Esophagus (tissue), 2 donors: ENCODE data around the gene SORCS2. TPM values are rescaled to one million over a fixed set of nuclear protein-coding genes. Genes with fewer than 3 reads are reported as not detected.
A peak's percentile ranks its signal among the peaks of the same experiment; 100 is the strongest.

Source experiments
- H3K27ac ChIP-seq, 2 donors: one replicate each; pipeline ENCODE4 v1.5.1; 2013; ENCODE audit warnings: low read depth in 2 of 2, mild to moderate bottlenecking in 2 of 2, inconsistent platforms in 1 of 2, low read length in 1 of 2, moderate library complexity in 1 of 2
- H3K27me3 ChIP-seq, 2 donors: one replicate each; pipeline ENCODE4 v1.6.1; 2013; ENCODE audit warnings: low read length in 2 of 2, control low read depth in 1 of 2, mild to moderate bottlenecking in 1 of 2; ENCODE audit not compliant: insufficient read depth in 2 of 2, control insufficient read depth in 1 of 2
- H3K36me3 ChIP-seq, 2 donors: one replicate each; pipeline ENCODE4 v1.6.1; 2013; ENCODE audit warnings: low read length in 1 of 2; ENCODE audit not compliant: control insufficient read depth in 2 of 2, insufficient read depth in 2 of 2
- H3K4me1 ChIP-seq, 2 donors: one replicate each; pipeline ENCODE4 v1.6.1; 2013; ENCODE audit warnings: low read length in 1 of 2; ENCODE audit not compliant: control insufficient read depth in 2 of 2, insufficient read depth in 2 of 2
- H3K4me3 ChIP-seq, 2 donors: one replicate each; pipeline ENCODE4 v1.5.1; 2013; ENCODE audit warnings: low read length in 2 of 2, mild to moderate bottlenecking in 2 of 2, low read depth in 1 of 2, moderate library complexity in 1 of 2
- H3K9me3 ChIP-seq, 2 donors: one replicate each; pipeline ENCODE4 v1.6.1; 2013; ENCODE audit warnings: mild to moderate bottlenecking in 2 of 2, low read depth in 1 of 2, low read length in 1 of 2, moderate library complexity in 1 of 2; ENCODE audit not compliant: control insufficient read depth in 2 of 2, insufficient read depth in 1 of 2
- WGBS, 2 donors: extraction: QIAGEN DNeasy Blood & Tissue Kit; methylation state at CpG; one replicate each; pipeline ENCODE4 v1.1.7; 2013; 5-methylcytosine and 5-hydroxymethylcytosine counted together
- polyA plus RNA-seq, 2 donors: library from polyadenylated mRNA; stranded (reverse); fragments of 200-250 nt; gene quantifications; one replicate each; pipeline ENCODE4 v1.2.3, GENCODE V29; 2013
- donor health status: healthy with polysubstance abuse.
- donor health status: Bipolar disorder and iron deficiency.

SORCS2 gene
- polyA plus RNA-seq, 2 donors, result 1.1 to 1.2 TPM

- no peak overlapping the region for H3K27ac ChIP-seq
- 72 to 82% methylated on average over 3 of the region's 3 CpGs for WGBS, 2 donors
- H3K4me3 ChIP-seq, result no peak overlapping the region
- H3K36me3 ChIP-seq, result no peaks in the 10 kb centered on the region
- H3K9me3 ChIP-seq, result no peaks in the 10 kb centered on the region
- no peaks in the 10 kb centered on the region for H3K27me3 ChIP-seq
- peaks cover 0 to 2% of the 10 kb centered on the region in 2 donors for H3K4me1 ChIP-seq
These were observed 163.5 kb downstream of the SORCS2 start for GRCh38 chr4:7355795-7356194.

GRCh38 chr4:7356667-7357310, 164.5 kb downstream of the SORCS2 start:
- H3K27me3 ChIP-seq, result no peaks in the 10 kb centered on the region
- H3K27ac ChIP-seq, result no peak overlapping the region
- 65 to 75% methylated on average over 12 of the region's 12 CpGs for WGBS, 2 donors
- no peak overlapping the region for H3K4me3 ChIP-seq
- no peaks in the 10 kb centered on the region for H3K36me3 ChIP-seq
- no peaks in the 10 kb centered on the region for H3K9me3 ChIP-seq
- H3K4me1 ChIP-seq, result peaks cover 0 to 2% of the 10 kb centered on the region in 2 donors

- no peaks in the 10 kb centered on the region for H3K36me3 ChIP-seq
- no peak overlapping the region for H3K4me3 ChIP-seq
- 82 to 87% methylated on average over 9 of the region's 9 CpGs for WGBS, 2 donors
- no peak overlapping the region for H3K27ac ChIP-seq
- no peaks in the 10 kb centered on the region for H3K27me3 ChIP-seq
- no peaks in the 10 kb centered on the region for H3K9me3 ChIP-seq
- peaks cover 0 to 2% of the 10 kb centered on the region in 2 donors for H3K4me1 ChIP-seq
These were observed 165.0 kb downstream of the SORCS2 start for GRCh38 chr4:7357323-7357722.

- H3K27me3 ChIP-seq, result no peaks in the 10 kb centered on the region
- no peak overlapping the region for H3K4me3 ChIP-seq
- no peaks in the 10 kb centered on the region for H3K9me3 ChIP-seq
- H3K36me3 ChIP-seq, result no peaks in the 10 kb centered on the region
- WGBS, 2 donors, result 42 to 57% methylated on average over 11 of the region's 11 CpGs
- no peak overlapping the region for H3K27ac ChIP-seq
- peaks cover 0 to 2% of the 10 kb centered on the region in 2 donors for H3K4me1 ChIP-seq
These were observed 165.9 kb downstream of the SORCS2 start for GRCh38 chr4:7358100-7358735.

GRCh38 chr4:7359400-7360062, 167.2 kb downstream of the SORCS2 start:
- Histone ChIP-seq H3K4me1 (peaks cover 0 to 2% of the 10 kb centered on the region in 2 donors), H3K27me3 (no peaks in the 10 kb centered on the region), H3K27ac (no peak overlapping the region), H3K4me3 (no peak overlapping the region), H3K36me3 (no peaks in the 10 kb centered on the region), H3K9me3 (no peaks in the 10 kb centered on the region)
- WGBS, 2 donors, result 67% methylated on average over 13 of the region's 13 CpGs

- no peaks in the 10 kb centered on the region for H3K27me3 ChIP-seq
- no peaks in the 10 kb centered on the region for H3K36me3 ChIP-seq
- no peaks in the 10 kb centered on the region for H3K9me3 ChIP-seq
- no peak overlapping the region for H3K4me3 ChIP-seq
- H3K27ac ChIP-seq, result no peak overlapping the region
- WGBS, 2 donors, result 72 to 75% methylated on average over 8 of the region's 8 CpGs
- peaks cover 0 to 3% of the 10 kb centered on the region in 2 donors for H3K4me1 ChIP-seq
These were observed 168.5 kb downstream of the SORCS2 start for GRCh38 chr4:7360806-7361205.

GRCh38 chr4:7361280-7361895, 169.1 kb downstream of the SORCS2 start:
- 62% methylated on average over 14 of the region's 14 CpGs for WGBS, 2 donors
- no peak overlapping the region for H3K4me3 ChIP-seq
- peak overlapping the region in 1 of 2 donors; percentile 6 for H3K27ac ChIP-seq
- no peaks in the 10 kb centered on the region for H3K9me3 ChIP-seq
- H3K27me3 ChIP-seq, result no peaks in the 10 kb centered on the region
- peaks cover 0 to 3% of the 10 kb centered on the region in 2 donors for H3K4me1 ChIP-seq
- no peaks in the 10 kb centered on the region for H3K36me3 ChIP-seq

- WGBS, 2 donors, result 87 to 92% methylated on average over 2 of the region's 2 CpGs
- H3K4me3 ChIP-seq, result no peak overlapping the region
- no peaks in the 10 kb centered on the region for H3K36me3 ChIP-seq
- H3K27me3 ChIP-seq, result no peaks in the 10 kb centered on the region
- peaks cover 0 to 3% of the 10 kb centered on the region in 2 donors for H3K4me1 ChIP-seq
- H3K9me3 ChIP-seq, result no peaks in the 10 kb centered on the region
- no peak overlapping the region for H3K27ac ChIP-seq
These were observed 170.0 kb downstream of the SORCS2 start for GRCh38 chr4:7362341-7362740.

GRCh38 chr4:7362862-7363430, 170.6 kb downstream of the SORCS2 start:
- H3K27ac ChIP-seq, result no peak overlapping the region
- no peaks in the 10 kb centered on the region for H3K36me3 ChIP-seq
- no peaks in the 10 kb centered on the region for H3K27me3 ChIP-seq
- no peaks in the 10 kb centered on the region for H3K9me3 ChIP-seq
- H3K4me1 ChIP-seq, result peaks cover 0 to 5% of the 10 kb centered on the region in 2 donors
- H3K4me3 ChIP-seq, result no peak overlapping the region
- WGBS, 2 donors, result 92 to 98% methylated on average over 4 of the region's 4 CpGs
